Measurements from ENCODE around the gene KRT7. TPM values are rescaled to one million over a fixed set of nuclear protein-coding genes. Genes with fewer than 3 reads are reported as not detected.

KRT7 gene
- total RNA-seq, 1 donor: 27.9 TPM

DNA sequence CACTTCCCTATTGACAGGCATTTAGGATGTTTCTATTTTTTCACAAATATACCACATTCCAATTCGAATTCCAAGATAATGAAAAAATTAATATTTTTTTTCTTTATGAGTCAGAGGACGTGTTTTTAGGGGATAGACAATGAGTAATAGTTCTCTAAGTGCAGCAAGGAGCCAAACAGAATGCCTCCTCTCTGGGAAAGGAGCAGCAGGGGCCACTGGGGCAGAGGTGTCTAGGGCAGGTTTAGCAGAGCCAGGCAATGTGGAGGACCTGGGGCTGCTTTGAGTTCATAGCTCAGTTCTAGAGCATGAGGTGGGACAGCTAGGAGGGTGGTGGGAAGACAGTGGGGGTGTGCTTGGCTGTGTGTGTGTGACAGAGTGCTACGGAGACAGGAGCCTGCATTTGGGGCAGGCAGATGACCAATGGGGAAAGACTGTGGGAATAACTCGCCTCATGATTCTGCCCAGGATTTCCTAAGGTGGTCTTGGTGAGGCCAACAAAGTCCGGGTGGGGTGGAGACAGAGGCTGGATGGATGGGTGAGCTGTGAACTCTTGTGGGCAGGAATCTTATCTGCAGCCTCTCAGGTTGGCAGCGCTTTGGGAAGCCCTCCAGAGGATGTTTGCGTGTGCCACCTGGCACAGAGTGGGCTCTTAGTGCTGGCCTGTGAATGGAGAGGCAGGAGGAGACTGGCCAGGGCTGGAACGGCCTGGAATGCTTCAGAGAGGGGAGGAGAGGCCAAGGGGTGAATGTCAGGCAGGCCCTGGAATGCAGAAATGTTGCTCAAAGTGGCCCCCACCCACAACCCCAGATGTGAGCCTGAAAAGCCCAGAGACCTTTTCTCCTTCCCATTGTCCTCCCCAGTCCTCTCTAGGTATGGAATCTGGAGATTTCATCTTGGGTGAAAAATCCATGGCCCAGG, 2.4 kb upstream of the KRT7 start:
- no peaks in the 10 kb centered on the region for H3K36me3 ChIP-seq (ENCODE audit: insufficient read depth, low read length)
- H3K27me3 ChIP-seq (ENCODE audit: insufficient read depth, low read length): no peaks in the 10 kb centered on the region
- H3K4me2 ChIP-seq (ENCODE audit: insufficient read depth, low read length): peak overlapping the region; percentile 21
- no peaks in the 10 kb centered on the region for H3K79me2 ChIP-seq (ENCODE audit: insufficient read depth, low read length)
- H4K20me1 ChIP-seq (ENCODE audit: insufficient read depth, low read length): no peaks in the 10 kb centered on the region
- no peak for TF ChIP-seq CTCF (IDR thresholded peaks at IDR 0.05; ENCODE audit: extremely low read depth, low read depth, low read length)
- peak overlapping the region; percentile 87 for H3K27ac ChIP-seq (ENCODE audit: low read depth, low read length)
- H2AFZ ChIP-seq (ENCODE audit: low read length): no peak overlapping the region
- H3K4me1 ChIP-seq (ENCODE audit: insufficient read depth, low read length): peaks cover 46% of the 10 kb centered on the region
- peak; percentile 99 for DNase-seq (ENCODE audit: insufficient read length, low spot score, missing footprints)
- H3K9me3 ChIP-seq (ENCODE audit: low read depth, low read length): peaks cover 2% of the 10 kb centered on the region
- no peak overlapping the region for H3K4me3 ChIP-seq (ENCODE audit: insufficient read depth, low read length)

DNA sequence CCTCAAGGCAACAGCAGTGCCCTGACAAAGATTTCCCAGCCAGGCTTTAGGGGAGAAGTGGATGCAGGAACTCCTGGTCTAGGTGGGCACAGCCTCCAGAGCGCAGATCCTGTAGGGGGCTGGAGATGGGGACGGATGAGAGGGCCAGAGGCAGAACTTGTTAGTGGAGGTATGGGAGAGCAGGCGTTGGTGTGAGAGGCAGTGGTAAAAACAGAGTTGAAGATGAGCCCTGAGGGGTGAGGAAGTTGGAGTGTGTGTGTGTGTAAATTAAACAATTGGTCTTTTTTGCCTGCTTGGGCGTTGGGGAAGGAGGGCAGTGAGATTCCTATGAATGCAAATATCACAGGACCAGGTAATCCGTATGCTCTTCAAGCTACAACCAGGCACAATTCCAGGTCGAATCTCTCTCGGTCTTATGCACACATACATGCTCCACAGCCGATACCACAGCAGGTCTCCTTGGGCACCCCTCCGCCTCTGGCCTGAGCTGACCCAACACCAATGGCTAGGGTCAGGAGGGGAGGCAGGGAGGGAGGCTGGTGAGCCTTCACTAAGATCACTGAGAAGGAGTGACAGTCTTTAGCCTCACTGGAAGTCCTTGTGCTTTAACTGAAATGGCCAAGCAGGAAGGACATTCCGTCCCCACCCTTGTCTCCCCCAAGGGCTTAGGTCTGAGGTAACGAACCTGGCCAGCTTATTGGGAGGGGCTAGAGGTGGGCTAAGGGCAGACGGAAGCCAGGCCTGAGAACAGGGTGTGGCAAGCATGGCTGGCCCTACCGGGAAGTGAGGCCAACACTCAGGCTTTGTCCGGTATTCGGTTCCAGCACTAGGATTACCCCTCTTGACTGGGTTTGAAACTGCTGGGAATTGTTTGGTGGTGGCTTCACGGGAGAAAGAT, 1.5 kb upstream of the KRT7 start:
- no peaks in the 10 kb centered on the region for H3K27me3 ChIP-seq (ENCODE audit: insufficient read depth, low read length)
- DNase-seq (ENCODE audit: insufficient read length, low spot score, missing footprints): peak; percentile 56
- peaks cover 53% of the 10 kb centered on the region for H3K4me1 ChIP-seq (ENCODE audit: insufficient read depth, low read length)
- no peaks in the 10 kb centered on the region for H3K36me3 ChIP-seq (ENCODE audit: insufficient read depth, low read length)
- H2AFZ ChIP-seq (ENCODE audit: low read length): no peak overlapping the region
- no peak for TF ChIP-seq CTCF (IDR thresholded peaks at IDR 0.05; ENCODE audit: extremely low read depth, low read depth, low read length)
- peak overlapping the region; percentile 21 for H3K4me2 ChIP-seq (ENCODE audit: insufficient read depth, low read length)
- H4K20me1 ChIP-seq (ENCODE audit: insufficient read depth, low read length): no peaks in the 10 kb centered on the region
- H3K4me3 ChIP-seq (ENCODE audit: insufficient read depth, low read length): no peak overlapping the region
- H3K9me3 ChIP-seq (ENCODE audit: low read depth, low read length): no peaks in the 10 kb centered on the region
- H3K79me2 ChIP-seq (ENCODE audit: insufficient read depth, low read length): no peaks in the 10 kb centered on the region
- H3K27ac ChIP-seq (ENCODE audit: low read depth, low read length): peak overlapping the region; percentile 87

- no peaks in the 10 kb centered on the region for H3K9me3 ChIP-seq (ENCODE audit: low read depth, low read length)
- H3K4me1 ChIP-seq (ENCODE audit: insufficient read depth, low read length): peaks cover 56% of the 10 kb centered on the region
- H3K4me2 ChIP-seq (ENCODE audit: insufficient read depth, low read length): peak overlapping the region; percentile 24
- no peaks in the 10 kb centered on the region for H3K27me3 ChIP-seq (ENCODE audit: insufficient read depth, low read length)
- no peaks in the 10 kb centered on the region for H3K79me2 ChIP-seq (ENCODE audit: insufficient read depth, low read length)
- DNase-seq (ENCODE audit: insufficient read length, low spot score, missing footprints): peak; percentile 80
- TF ChIP-seq CTCF (IDR thresholded peaks at IDR 0.05; ENCODE audit: extremely low read depth, low read depth, low read length): no peak
- H2AFZ ChIP-seq (ENCODE audit: low read length): no peak overlapping the region
- peak overlapping the region; percentile 40 for H3K4me3 ChIP-seq (ENCODE audit: insufficient read depth, low read length)
- H4K20me1 ChIP-seq (ENCODE audit: insufficient read depth, low read length): no peaks in the 10 kb centered on the region
- no peaks in the 10 kb centered on the region for H3K36me3 ChIP-seq (ENCODE audit: insufficient read depth, low read length)
- no peak overlapping the region for H3K27ac ChIP-seq (ENCODE audit: low read depth, low read length)
Measured at GRCh38 chr12:52232203-52232673, 805 bp upstream of the KRT7 start.
